H1 (cell line): ENCODE measurements around the gene CTIF. TPM values are rescaled to one million over a fixed set of nuclear protein-coding genes. Genes with fewer than 3 reads are reported as not detected.

Experiments
- CTCF ChIA-PET: fragments of 300-600 bp; sonication (Branson Sonifier 250); formaldehyde crosslinking; loops from one replicate; lab custom pipeline; 2021; ENCODE audit not compliant: partially characterized antibody; lab: Charles Lee
- POLR2A ChIA-PET: fragments of 300-600 bp; sonication (Branson Sonifier 250); formaldehyde crosslinking; loops from one replicate; lab custom pipeline; 2021; ENCODE audit warnings: inconsistent platforms; ENCODE audit not compliant: partially characterized antibody; lab: Charles Lee
- DNase-seq, 2 experiments: peaks; one replicate each; pipeline versions ENCODE4 v3.0.0 to v3.0.0-alpha.2; 2010 to 2022; ENCODE audit warnings: low spot score in 2 of 2, low read depth in 1 of 2, mixed read lengths in 1 of 2
- FAIRE-seq: peaks from 2 replicates; lab custom pipeline; 2011; peaks lifted over from hg19 to GRCh38; lab: Jason Lieb, UNC
- H2AFZ ChIP-seq: 2 replicates; pipeline ENCODE4 v1.8.1; 2012; ENCODE audit warnings: low read length, inconsistent platforms
- H2AK5ac ChIP-seq: 2 replicates; pipeline ENCODE4 v1.6.1; 2013; ENCODE audit warnings: low read depth, low read length
- H2BK120ac ChIP-seq: replicated peaks from 2 replicates; pipeline ENCODE3; 2013; ENCODE audit warnings: low read depth, low read length, inconsistent platforms
- H2BK12ac ChIP-seq: 2 replicates; pipeline ENCODE4 v1.6.1; 2013; ENCODE audit warnings: low read depth, low read length
- H2BK15ac ChIP-seq: 2 replicates; pipeline ENCODE4 v1.6.1; 2013; ENCODE audit warnings: low read length
- H2BK20ac ChIP-seq: 2 replicates; pipeline ENCODE4 v1.6.1; 2013; ENCODE audit warnings: low read length
- H2BK5ac ChIP-seq: 2 replicates; pipeline ENCODE4 v1.6.1; 2013; ENCODE audit warnings: low read depth, low read length
- H3K14ac ChIP-seq: 2 replicates; pipeline ENCODE4 v1.6.1; 2013; ENCODE audit warnings: inconsistent platforms; ENCODE audit not compliant: insufficient read length
- H3K18ac ChIP-seq: 2 replicates; pipeline ENCODE4 v1.6.1; 2013; ENCODE audit warnings: low read length; ENCODE audit errors: extremely low read depth
- H3K23ac ChIP-seq: 2 replicates; pipeline ENCODE4 v1.6.1; 2013; ENCODE audit warnings: inconsistent platforms; ENCODE audit not compliant: insufficient read length
- H3K23me2 ChIP-seq: 2 replicates; pipeline ENCODE4 v1.6.1; 2013; ENCODE audit warnings: low read depth, low read length
- H3K27ac ChIP-seq: 2 replicates; pipeline ENCODE4 v1.6.1; 2011; ENCODE audit warnings: low read depth, low read length, inconsistent platforms
- H3K27me3 ChIP-seq, 4 experiments: replicated peaks in 1 of 4; 1 replicate in 1 of 4; 2 replicates in 3 of 4; pipeline versions ENCODE4 v1.6.1 to v1.8.1; 2011 to 2013; ENCODE audit warnings: low read length in 3 of 4, mild to moderate bottlenecking in 3 of 4, inconsistent platforms in 2 of 4, mixed read lengths in 2 of 4, moderate library complexity in 1 of 4; ENCODE audit not compliant: control insufficient read depth in 3 of 4, insufficient read depth in 3 of 4; ENCODE audit errors: extremely low read depth in 1 of 4
- H3K36me3 ChIP-seq, 4 experiments: 2 replicates each; pipeline versions ENCODE4 v1.6.1 to v1.8.1; 2011 to 2013; ENCODE audit warnings: mild to moderate bottlenecking in 4 of 4, low read length in 3 of 4, moderate library complexity in 2 of 4, control low read depth in 1 of 4, inconsistent platforms in 1 of 4; ENCODE audit not compliant: insufficient read depth in 4 of 4, control insufficient read depth in 2 of 4
- H3K4ac ChIP-seq: replicated peaks from 2 replicates; pipeline ENCODE3; 2013; ENCODE audit warnings: low read length, low read depth, mixed read lengths, inconsistent platforms; ENCODE audit not compliant: insufficient read length
- H3K4me1 ChIP-seq, 4 experiments: replicated peaks in 1 of 4; 1 replicate in 1 of 4; 2 replicates in 3 of 4; pipeline versions ENCODE4 v1.6.1 to v1.8.1; 2011 to 2013; ENCODE audit warnings: low read length in 3 of 4, inconsistent platforms in 2 of 4, mixed read lengths in 1 of 4; ENCODE audit not compliant: insufficient read depth in 4 of 4, control insufficient read depth in 3 of 4
- H3K4me2 ChIP-seq, 2 experiments: 2 replicates each; pipeline versions ENCODE4 v1.6.1 to v1.8.1; 2011 to 2013; ENCODE audit warnings: low read depth in 2 of 2, low read length in 2 of 2, control low read depth in 1 of 2, inconsistent platforms in 1 of 2, mild to moderate bottlenecking in 1 of 2; ENCODE audit not compliant: insufficient read depth in 1 of 2
- H3K4me3 ChIP-seq, 4 experiments: fragments of 200-600, 300-600 bp in 1 of 4; sonication (generic), shearing (Covaris generic), sonication (Bioruptor Twin) in 1 of 4; 2 replicates each; pipeline versions ENCODE4 v1.5.1 to v1.8.1; 2011 to 2016; ENCODE audit warnings: low read length in 4 of 4, low read depth in 3 of 4, control low read depth in 2 of 4, inconsistent platforms in 2 of 4, mild to moderate bottlenecking in 2 of 4, mixed read lengths in 1 of 4, moderate library complexity in 1 of 4; ENCODE audit not compliant: insufficient read depth in 2 of 4; ENCODE audit errors: extremely low read depth in 1 of 4
- H3K56ac ChIP-seq: replicated peaks from 2 replicates; pipeline ENCODE3; 2013; ENCODE audit warnings: low read depth, mild to moderate bottlenecking, mixed read lengths, low read length, inconsistent platforms; ENCODE audit not compliant: insufficient read length
- H3K79me1 ChIP-seq: 2 replicates; pipeline ENCODE4 v1.6.1; 2013; ENCODE audit warnings: low read depth, low read length, control low read depth
- H3K79me2 ChIP-seq, 2 experiments: 2 replicates each; pipeline versions ENCODE4 v1.6.1 to v1.8.1; 2012 to 2013; ENCODE audit warnings: low read length in 2 of 2, mild to moderate bottlenecking in 2 of 2, inconsistent platforms in 1 of 2; ENCODE audit not compliant: insufficient read depth in 2 of 2, control insufficient read depth in 1 of 2
- H3K9ac ChIP-seq, 4 experiments: replicated peaks in 1 of 4; 1 replicate in 1 of 4; 2 replicates in 3 of 4; pipeline versions ENCODE4 v1.6.1 to v1.8.1; 2011 to 2013; ENCODE audit warnings: low read depth in 3 of 4, low read length in 3 of 4, control low read depth in 2 of 4, mild to moderate bottlenecking in 2 of 4, moderate library complexity in 2 of 4, inconsistent platforms in 1 of 4; ENCODE audit errors: extremely low read depth in 1 of 4
- H3K9me3 ChIP-seq, 2 experiments: 2 replicates each; pipeline versions ENCODE4 v1.6.1 to v1.8.1; 2012 to 2013; ENCODE audit warnings: mild to moderate bottlenecking in 2 of 2, moderate library complexity in 2 of 2, control low read depth in 1 of 2, inconsistent platforms in 1 of 2, low read depth in 1 of 2, low read length in 1 of 2, mixed read lengths in 1 of 2; ENCODE audit not compliant: insufficient read depth in 2 of 2
- H4K20me1 ChIP-seq, 2 experiments: replicated peaks in 1 of 2; 2 replicates each; pipeline versions ENCODE3 to v1.8.1; 2011 to 2013; ENCODE audit warnings: inconsistent platforms in 2 of 2, low read length in 2 of 2, mild to moderate bottlenecking in 1 of 2; ENCODE audit not compliant: insufficient read depth in 2 of 2, control insufficient read depth in 1 of 2
- H4K5ac ChIP-seq: 2 replicates; pipeline ENCODE4 v1.6.1; 2013; ENCODE audit warnings: low read length, low read depth, mixed read lengths, inconsistent platforms; ENCODE audit not compliant: insufficient read length
- H4K8ac ChIP-seq: 2 replicates; pipeline ENCODE4 v1.8.0; 2013; ENCODE audit warnings: mild to moderate bottlenecking, moderate library complexity, low read length, inconsistent platforms; ENCODE audit not compliant: insufficient read depth; ENCODE audit errors: extremely low read depth
- H4K91ac ChIP-seq: replicated peaks from 2 replicates; pipeline ENCODE3; 2013; ENCODE audit warnings: low read length, mixed read lengths, inconsistent platforms; ENCODE audit not compliant: insufficient read length
- ASH2L ChIP-seq: fragments of 200-600, 300-600 bp; sonication (generic); IDR thresholded peaks from one replicate; pipeline ENCODE4 v1.7.1; 2017; ENCODE audit warnings: low read length
- BRCA1 ChIP-seq: IDR thresholded peaks from 2 replicates; pipeline ENCODE4 v1.6.1; 2012; ENCODE audit warnings: low read depth, low read length, improper control_type of control experiment
- EP300 ChIP-seq, 2 experiments: IDR thresholded peaks; 1 replicate in 1 of 2; 2 replicates in 1 of 2; pipeline ENCODE4 v1.6.1; 2011 to 2012; ENCODE audit warnings: low read depth in 2 of 2, low read length in 2 of 2, mild to moderate bottlenecking in 2 of 2, borderline replicate concordance in 1 of 2, inconsistent platforms in 1 of 2, moderate library complexity in 1 of 2
- EZH2 ChIP-seq: fragments of 200-600 bp; sonication (generic); IDR thresholded peaks from 2 replicates; pipeline ENCODE4 v1.7.1; 2012; ENCODE audit warnings: low read depth, mild to moderate bottlenecking, moderate library complexity, low read length, inconsistent platforms; ENCODE audit not compliant: severe bottlenecking
- HDAC2 ChIP-seq, 2 experiments: fragments of 300-600 bp in 1 of 2; sonication (generic) in 1 of 2; IDR thresholded peaks; 2 replicates each; pipeline ENCODE4 v1.6.1; 2011 to 2012; ENCODE audit warnings: low read depth in 2 of 2, low read length in 2 of 2, mild to moderate bottlenecking in 2 of 2, moderate library complexity in 2 of 2, borderline replicate concordance in 1 of 2, inconsistent platforms in 1 of 2
- KDM1A ChIP-seq: fragments of 200-600, 300-600 bp; sonication (generic); IDR thresholded peaks from 2 replicates; pipeline ENCODE4 v1.7.1; 2016; ENCODE audit warnings: mild to moderate bottlenecking, low read length, borderline replicate concordance
- RFX5 ChIP-seq: IDR thresholded peaks from 2 replicates; pipeline ENCODE4 v1.6.1; 2011; ENCODE audit warnings: low read depth, low read length, improper control_type of control experiment, borderline replicate concordance
- RNF2 ChIP-seq: fragments of 200-900, 300-1000 bp; sonication (generic); IDR thresholded peaks from 2 replicates; pipeline ENCODE4 v1.7.1; 2016; ENCODE audit warnings: borderline replicate concordance, low read depth, mild to moderate bottlenecking, antibody characterized with exemption, low read length; ENCODE audit not compliant: poor library complexity, severe bottlenecking; ENCODE audit errors: missing control alignments
- SIN3A ChIP-seq, 2 experiments: IDR thresholded peaks in 1 of 2; conservative IDR thresholded peaks in 1 of 2; 2 replicates each; pipeline ENCODE4 v1.6.1; 2011 to 2012; ENCODE audit warnings: low read length in 2 of 2, improper control_type of control experiment in 1 of 2, low read depth in 1 of 2, mild to moderate bottlenecking in 1 of 2
- TAF7 ChIP-seq: optimal IDR thresholded peaks from 2 replicates; pipeline ENCODE3; 2011; ENCODE audit warnings: low read depth, mild to moderate bottlenecking, inconsistent platforms, low read length, moderate library complexity, borderline replicate concordance
- TEAD4 ChIP-seq: IDR thresholded peaks from 2 replicates; pipeline ENCODE4 v1.6.1; 2012; ENCODE audit warnings: low read depth, low read length, inconsistent platforms, mixed read lengths
- WGBS, 2 experiments: shearing (Covaris generic) in 1 of 2; methylation state at CpG; one replicate each; pipeline versions ENCODE4 v1.1.6 to v1.1.7; 2013 to 2015; ENCODE audit warnings: low lambda C conversion rate in 2 of 2, mixed read lengths in 2 of 2, inconsistent platforms in 1 of 2, low coverage in 1 of 2, missing lambda C conversion rate in 1 of 2; ENCODE audit not compliant: insufficient replicate concordance in 2 of 2, insufficient coverage in 1 of 2, insufficient read length in 1 of 2; ENCODE audit errors: extremely low coverage in 1 of 2, missing lambda C conversion rate in 1 of 2; 5-methylcytosine and 5-hydroxymethylcytosine counted together
- polyA plus RNA-seq, 7 experiments: library from polyadenylated mRNA; depleted of rRNA in 3 of 7; stranded (reverse) in 5 of 7; unstranded in 2 of 7; fragments of >200 nt in 5 of 7; fragments of 200-250 nt in 2 of 7; gene quantifications; 1 replicate in 5 of 7; 2 replicates in 1 of 7; 4 replicates in 1 of 7; pipeline versions ENCODE4 v1.2.1 to v1.2.3, GENCODE V29; 2011 to 2013; ENCODE audit warnings: missing spikeins in 2 of 7, mixed read lengths in 2 of 7
- total RNA-seq: library from RNA; stranded (reverse); fragmentation: NEBNext Ultra II Directional; extraction: Animal tissue kit (Norgen Biotek cat#: 25700); gene quantifications from 2 replicates; pipeline ENCODE4 v1.2.1, GENCODE V29; 2021
- TF ChIP-seq, protein P1 (sequence below): IDR thresholded peaks from 2 replicates; pipeline ENCODE4 v1.6.1; 2011; ENCODE audit warnings: low read depth, mild to moderate bottlenecking, low read length; ENCODE audit not compliant: insufficient read depth

CTIF gene
- total and polyA plus RNA-seq, 2 of the 8 experiments (the other 6 are each of a cell fraction or from before 2014, with no cell fraction given): 9.0 to 17.8 TPM

DNA sequence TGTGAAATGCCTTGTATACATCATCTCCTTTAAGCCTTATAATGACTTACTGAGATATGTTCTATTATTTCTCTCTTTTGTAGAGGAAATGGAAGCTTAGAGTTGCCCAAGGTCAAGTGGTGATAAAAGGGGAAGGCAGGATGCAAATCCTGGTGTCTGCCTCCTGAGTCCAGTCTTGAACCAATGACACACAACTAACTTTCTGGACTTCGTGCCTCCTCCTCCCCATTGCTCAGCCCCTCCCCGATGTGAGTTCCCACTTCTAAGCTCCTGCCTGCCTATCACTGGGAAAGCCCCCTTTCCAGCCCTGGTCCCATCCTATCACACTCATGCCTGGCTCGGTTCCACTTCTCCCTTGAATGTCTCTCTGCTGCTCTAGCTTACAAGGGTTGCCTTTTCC, 6.9 kb upstream of the CTIF start:
- H3K14ac ChIP-seq: no peak overlapping the region
- H4K91ac ChIP-seq: no peak overlapping the region
- no peak overlapping the region for H3K9ac ChIP-seq
- 89% methylated on average over 3 of the region's 3 CpGs; no CpG with 5 or more reads in 1 of the 2 experiments for WGBS, 2 experiments
- H3K27me3 ChIP-seq: no peaks in the 10 kb centered on the region
- H3K27ac ChIP-seq: no peak overlapping the region
- no peak overlapping the region for H2AFZ ChIP-seq
- no peaks in the 10 kb centered on the region for H3K23me2 ChIP-seq
- H2BK20ac ChIP-seq: no peak overlapping the region
- no peak overlapping the region for H4K8ac ChIP-seq
- H3K4me1 ChIP-seq: peaks cover 0 to 4% (median 2%) of the 10 kb centered on the region in 4 experiments; a peak in 1 of 7 replicates
- no peaks in the 10 kb centered on the region for H3K79me1 ChIP-seq
- H3K4me3 ChIP-seq: no peak overlapping the region
- no peak overlapping the region for H4K5ac ChIP-seq
- H3K4me2 ChIP-seq: no peak overlapping the region
- ChIA-PET CTCF (interaction anchor here (1.4 kb wide), 1 partner anchor 73 kb away, joined by 4 read pairs; no protein-coding TSS in a partner anchor), POLR2A (no interaction called here)
- no peaks in the 10 kb centered on the region for H4K20me1 ChIP-seq
- no peaks in the 10 kb centered on the region for H3K36me3 ChIP-seq
- H2BK12ac ChIP-seq: no peak overlapping the region
- no peak overlapping the region for H2AK5ac ChIP-seq
- H3K56ac ChIP-seq: no peak overlapping the region
- no peak overlapping the region for H2BK15ac ChIP-seq
- no peak overlapping the region for H2BK120ac ChIP-seq
- H3K23ac ChIP-seq: no peak overlapping the region
- no peaks in the 10 kb centered on the region for H3K9me3 ChIP-seq
- H2BK5ac ChIP-seq: no peak overlapping the region
- no peak overlapping the region for H3K4ac ChIP-seq
- no peak overlapping the region for H3K18ac ChIP-seq
- no peak for DNase-seq
- no peaks in the 10 kb centered on the region for H3K79me2 ChIP-seq
- no peak for FAIRE-seq
- no peak for TF ChIP-seq KDM1A
- no peak for TF ChIP-seq EZH2
- TF ChIP-seq BRCA1: no peak
- TF ChIP-seq TAF7: no peak
- TF ChIP-seq, protein P1, sequence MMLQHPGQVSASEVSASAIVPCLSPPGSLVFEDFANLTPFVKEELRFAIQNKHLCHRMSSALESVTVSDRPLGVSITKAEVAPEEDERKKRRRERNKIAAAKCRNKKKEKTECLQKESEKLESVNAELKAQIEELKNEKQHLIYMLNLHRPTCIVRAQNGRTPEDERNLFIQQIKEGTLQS: no peak
- TF ChIP-seq ASH2L: no peak
- no peak for TF ChIP-seq SIN3A (conservative IDR thresholded peaks at IDR 0.05 in 1 of 2, IDR thresholded peaks at IDR 0.05 in 1 of 2; ENCODE audit: low read depth in 1 of 2, low read length in 2 of 2)
- no peak for TF ChIP-seq EP300 (IDR thresholded peaks at IDR 0.05; ENCODE audit: borderline replicate concordance in 1 of 2, low read depth in 2 of 2, low read length in 2 of 2)
- TF ChIP-seq RFX5: no peak
- TF ChIP-seq HDAC2 (IDR thresholded peaks at IDR 0.05; ENCODE audit: borderline replicate concordance in 1 of 2, low read depth in 2 of 2, low read length in 2 of 2): no peak
- TF ChIP-seq RNF2: no peak
- TF ChIP-seq TEAD4: no peak
